ENCODE measurements around the gene SLC39A9.

- TF ChIP-seq PATZ1 (CRISPR knock-in tag; IDR thresholded peaks at IDR 0.05; ENCODE audit: borderline replicate concordance) (no peak), ZNF565 (CRISPR knock-in tag; conservative IDR thresholded peaks at IDR 0.05; ENCODE audit: low read depth) (no peak), GLIS3 (CRISPR knock-in tag; IDR thresholded peaks at IDR 0.05) (no peak), ZNF8 (CRISPR knock-in tag; IDR thresholded peaks at IDR 0.05) (no peak), CSRNP3 (CRISPR knock-in tag; IDR thresholded peaks at IDR 0.05) (no peak), ZNF70 (CRISPR knock-in tag; IDR thresholded peaks at IDR 0.05) (no peak), TOX (CRISPR knock-in tag; IDR thresholded peaks at IDR 0.05; ENCODE audit: borderline replicate concordance) (no peak), RARB (CRISPR knock-in tag; IDR thresholded peaks at IDR 0.05) (no peak), TSHZ2 (CRISPR knock-in tag; IDR thresholded peaks at IDR 0.05) (no peak), ISL1 (CRISPR knock-in tag; IDR thresholded peaks at IDR 0.05) (no peak), ZFP30 (CRISPR knock-in tag; IDR thresholded peaks at IDR 0.05) (no peak), BACH2 (CRISPR knock-in tag; IDR thresholded peaks at IDR 0.05; ENCODE audit: borderline replicate concordance) (no peak), SNAI2 (CRISPR knock-in tag; IDR thresholded peaks at IDR 0.05) (no peak), ARNTL (CRISPR knock-in tag; IDR thresholded peaks at IDR 0.05; ENCODE audit: borderline replicate concordance, low read depth) (no peak)
Measured at GRCh38 chr14:69356903-69357543, 41.5 kb upstream of the SLC39A9 start.

All from SK-N-SH treated with all-trans-retinoic acid at 6 μM for 48 hours (cell line).